Heart right ventricle (tissue), 16 donors: Measurements from ENCODE around the gene DVL2. TPM values are rescaled to one million over a fixed set of nuclear protein-coding genes. Genes with fewer than 3 reads are reported as not detected.

Source experiments
- ATAC-seq, 8 donors: fragments of 200-7000 bp; cut with Tn5 transposase; one replicate each; pipeline ENCODE4 v1.9.1; 2020; ENCODE audit warnings: mild to moderate bottlenecking in 8 of 8, moderate library complexity in 8 of 8, moderate number of reproducible peaks in 1 of 8
- DNase-seq, 2 donors: peaks; one replicate each; pipeline ENCODE4 v3.0.0-alpha.2; 2020
- H3K27ac ChIP-seq, 10 donors: fragments of 200-600 bp; sonication (generic) in 2 of 10; one replicate each; pipeline versions ENCODE4 v1.5.0 to v1.8.0; 2020 to 2022; ENCODE audit warnings: mild to moderate bottlenecking in 3 of 10
- H3K27me3 ChIP-seq, 7 donors: fragments of 200-600 bp; one replicate each; pipeline ENCODE4 v1.8.0; 2021 to 2022; ENCODE audit warnings: mild to moderate bottlenecking in 2 of 7
- H3K36me3 ChIP-seq, 9 donors: fragments of 200-600 bp; sonication (generic) in 1 of 9; one replicate each; pipeline versions ENCODE4 v1.5.0 to v1.8.0; 2020 to 2022; ENCODE audit warnings: mild to moderate bottlenecking in 2 of 9
- H3K4me1 ChIP-seq, 9 donors: fragments of 200-600 bp; sonication (generic) in 1 of 9; one replicate each; pipeline versions ENCODE4 v1.5.0 to v1.8.0; 2020 to 2022; ENCODE audit warnings: mild to moderate bottlenecking in 4 of 9
- H3K4me3 ChIP-seq, 10 donors: fragments of 200-600 bp; sonication (generic) in 2 of 10; one replicate each; pipeline versions ENCODE4 v1.5.0 to v1.8.0; 2020 to 2022; ENCODE audit warnings: mild to moderate bottlenecking in 7 of 10, moderate library complexity in 2 of 10
- H3K9me3 ChIP-seq, 11 donors: fragments of 200-600 bp in 10 of 11; sonication (generic) in 2 of 11; one replicate each; pipeline versions ENCODE4 v1.5.0 to v1.8.0; 2013 to 2022; ENCODE audit warnings: mild to moderate bottlenecking in 2 of 11, control low read depth in 1 of 11, moderate library complexity in 1 of 11
- WGBS, 2 donors: extraction: QIAGEN DNeasy Blood & Tissue Kit; methylation state at CpG; one replicate each; pipeline ENCODE4 v1.1.7; 2013; ENCODE audit warnings: inconsistent platforms in 1 of 2; 5-methylcytosine and 5-hydroxymethylcytosine counted together
- intact Hi-C, 10 donors: fragments of 100-400 bp; cut with DNase I; formaldehyde crosslinking; loops; one replicate each; pipeline versions ENCODE4 v1.11.1 to v1.14.2; 2022
- polyA plus RNA-seq, 2 donors: library from polyadenylated mRNA; stranded (reverse); fragments of 200-250 nt; gene quantifications; one replicate each; pipeline ENCODE4 v1.2.3, GENCODE V29; 2013
- total RNA-seq, 10 donors: library from RNA; stranded (reverse); fragmentation: NEBNext Ultra II Directional in 3 of 10; extraction: Animal tissue kit (Norgen Biotek cat#: 25700) in 3 of 10; gene quantifications; one replicate each; pipeline versions ENCODE4 v1.2.1 to v1.2.4, GENCODE V29; 2021 to 2023
- TF ChIP-seq, protein P1 (sequence below), 9 donors: fragments of 200-600 bp; sonication (generic) in 2 of 9; IDR thresholded peaks; one replicate each; pipeline versions ENCODE4 v1.5.0 to v1.8.0; 2021 to 2022; ENCODE audit warnings: antibody characterized with exemption in 9 of 9, mild to moderate bottlenecking in 5 of 9, moderate library complexity in 1 of 9
- donor health status: Arrhythmogenic right ventricular cardiomyopathy.
- donor health status: ischemic (EF 13 %, LVEDD 7.1; RV severe dilation, severe dysfunction).
- donor health status: healthy with polysubstance abuse.
- donor health status: DM: no; HTN: yes; CAD: no.
- donor health status: DM: no; HTN: no; CAD: no.
- donor health status: ischemic (EF 25% LVEDD 6.9; RV normal size, moderate dysfunction).
- donor health status: ischemic (EF 25% LVEDD 5.7; RV mildly dilated, moderate dysfunction).
- donor health status: healthy.
- donor health status: DM: yes; HTN: yes; CAD: no.
- donor health status: Ischemic cardiomyopathy.
- donor health status: ischemic (EF 35%, LVEDD 5.7; RV mildly dilated, moderate dysfunction).
- donor health status: nonischemic (EF 11% LVEDD 7.7; RV severe dilation, severe dysfunction).
- donor health status: DM: yes; HTN: yes; CAD: no.
- donor health status: PGD.
- donor health status: ischemic (EF 29% LVEDD 5.4; RV normal size, mild dysfunction).
- donor health status: nonischemic (EF 23%, LVEDD 6.1; RV moderate dilation, normal function).

The DVL2 gene
- total and polyA plus RNA-seq, 12 donors: 10.0 to 25.6 (median 18.0) TPM

GRCh38 chr17:7219812-7220592, 14.3 kb downstream of the DVL2 start, which contains the start of the genes ACADVL and DLG4:
Gene ACADVL (plus strand): TSS chr17:7219938. CDS start chr17:7219985, 47 bp downstream.
Gene DLG4 (minus strand): TSS chr17:7219836.
- WGBS, 2 donors: 0% methylated on average over 55 to 63 of the region's 63 CpGs
- TF ChIP-seq, protein P1, sequence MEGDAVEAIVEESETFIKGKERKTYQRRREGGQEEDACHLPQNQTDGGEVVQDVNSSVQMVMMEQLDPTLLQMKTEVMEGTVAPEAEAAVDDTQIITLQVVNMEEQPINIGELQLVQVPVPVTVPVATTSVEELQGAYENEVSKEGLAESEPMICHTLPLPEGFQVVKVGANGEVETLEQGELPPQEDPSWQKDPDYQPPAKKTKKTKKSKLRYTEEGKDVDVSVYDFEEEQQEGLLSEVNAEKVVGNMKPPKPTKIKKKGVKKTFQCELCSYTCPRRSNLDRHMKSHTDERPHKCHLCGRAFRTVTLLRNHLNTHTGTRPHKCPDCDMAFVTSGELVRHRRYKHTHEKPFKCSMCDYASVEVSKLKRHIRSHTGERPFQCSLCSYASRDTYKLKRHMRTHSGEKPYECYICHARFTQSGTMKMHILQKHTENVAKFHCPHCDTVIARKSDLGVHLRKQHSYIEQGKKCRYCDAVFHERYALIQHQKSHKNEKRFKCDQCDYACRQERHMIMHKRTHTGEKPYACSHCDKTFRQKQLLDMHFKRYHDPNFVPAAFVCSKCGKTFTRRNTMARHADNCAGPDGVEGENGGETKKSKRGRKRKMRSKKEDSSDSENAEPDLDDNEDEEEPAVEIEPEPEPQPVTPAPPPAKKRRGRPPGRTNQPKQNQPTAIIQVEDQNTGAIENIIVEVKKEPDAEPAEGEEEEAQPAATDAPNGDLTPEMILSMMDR (IDR thresholded peaks at IDR 0.05): no peak
- Histone ChIP-seq H3K27ac (peak within 1 kb of the TSS; percentile 91 to 100 (median 98)), H3K9me3 (no peaks in the 10 kb centered on the region), H3K36me3 (peaks cover 0 to 43% (median 11%) of the 10 kb centered on the region in 9 donors), H3K4me1 (peaks cover 16 to 86% (median 60%) of the 10 kb centered on the region in 9 donors), H3K27me3 (no peaks in the 10 kb centered on the region), H3K4me3 (peak within 1 kb of the TSS; percentile 63 to 99 (median 88))
- DNase-seq: peak; percentile 91 to 94
- intact Hi-C loops: loop anchor here in 1 of 10 donors (2.0 kb wide), 1 partner anchor 19 kb away; the partner anchor contains the start of gene PHF23
- peak; percentile 82 to 89 (median 86) for ATAC-seq

DNA sequence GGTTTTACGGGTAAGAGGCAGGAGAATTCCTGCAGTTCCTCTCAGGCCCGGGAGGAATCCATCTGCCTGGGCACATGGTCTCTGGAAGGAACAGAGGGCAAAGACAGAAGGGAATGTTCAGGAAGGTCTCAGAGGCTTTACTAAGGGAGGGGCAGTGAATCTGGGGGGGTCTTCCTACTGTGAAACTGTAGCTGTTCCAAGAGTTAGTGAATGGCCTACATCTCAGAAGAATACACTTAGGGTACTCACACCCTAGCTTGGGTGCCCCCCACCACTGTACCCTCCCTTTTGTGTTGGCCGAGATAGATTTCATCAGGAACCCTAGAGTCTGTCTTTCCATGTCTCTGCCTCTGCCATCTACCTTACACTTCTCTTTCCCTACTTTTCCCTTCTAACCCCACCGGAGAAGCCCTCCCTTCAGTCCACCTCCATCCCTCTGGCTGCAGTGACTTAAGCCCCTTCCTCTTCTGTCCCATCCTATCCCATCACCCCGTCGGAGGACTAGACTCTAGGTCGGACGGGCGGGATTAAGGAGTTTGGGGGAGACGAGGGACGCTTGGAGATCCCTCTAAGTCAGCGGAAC, 15.0 kb downstream of the DVL2 start:
- peak overlapping the region; percentile 91 to 100 (median 98) for H3K27ac ChIP-seq
- no peaks in the 10 kb centered on the region for H3K9me3 ChIP-seq
- TF ChIP-seq, protein P1 (IDR thresholded peaks at IDR 0.05): no peak
- H3K4me1 ChIP-seq: peaks cover 16 to 80% (median 63%) of the 10 kb centered on the region in 9 donors
- H3K36me3 ChIP-seq: peaks cover 0 to 36% (median 9%) of the 10 kb centered on the region in 9 donors
- intact Hi-C loops: loop anchor here in 1 of 10 donors (2.0 kb wide), 1 partner anchor 19 kb away; the partner anchor contains the start of gene PHF23
- DNase-seq: no peak
- no peak for ATAC-seq
- peak overlapping the region; percentile 63 to 99 (median 88) for H3K4me3 ChIP-seq
- WGBS, 2 donors: 18 to 19% methylated on average over 12 of the region's 12 CpGs
- H3K27me3 ChIP-seq: no peaks in the 10 kb centered on the region

GRCh38 chr17:7218758-7219157, 15.6 kb downstream of the DVL2 start:
- ATAC-seq: no peak
- WGBS, 2 donors: 63 to 65% methylated on average over 6 of the region's 6 CpGs
- TF ChIP-seq, protein P1 (IDR thresholded peaks at IDR 0.05): no peak
- H3K36me3 ChIP-seq: peaks cover 0 to 31% (median 4%) of the 10 kb centered on the region in 9 donors
- intact Hi-C loops: loop anchor here in 1 of 10 donors (2.0 kb wide), 1 partner anchor 20 kb away; the partner anchor contains the start of gene PHF23
- H3K4me3 ChIP-seq: no peak overlapping the region
- H3K9me3 ChIP-seq: no peaks in the 10 kb centered on the region
- DNase-seq: no peak
- H3K27me3 ChIP-seq: no peaks in the 10 kb centered on the region
- peak overlapping the region in 8 of 10 donors; percentile 67 to 100 (median 98) for H3K27ac ChIP-seq
- H3K4me1 ChIP-seq: peaks cover 19 to 78% (median 65%) of the 10 kb centered on the region in 9 donors

GRCh38 chr17:7218166-7218565, 16.2 kb downstream of the DVL2 start:
- intact Hi-C loops: loop anchor here in 1 of 10 donors (2.0 kb wide), 1 partner anchor 21 kb away; the partner anchor contains the start of gene PHF23
- WGBS, 2 donors: 53 to 62% methylated on average over 6 of the region's 6 CpGs
- Histone ChIP-seq H3K27ac (peak overlapping the region in 9 of 10 donors; percentile 36 to 98 (median 74)), H3K4me1 (peaks cover 20 to 77% (median 67%) of the 10 kb centered on the region in 9 donors), H3K4me3 (peak overlapping the region in 9 of 10 donors; percentile 29 to 60 (median 52)), H3K9me3 (no peaks in the 10 kb centered on the region), H3K36me3 (peaks cover 0 to 25% (median 0%) of the 10 kb centered on the region in 9 donors), H3K27me3 (no peaks in the 10 kb centered on the region)
- ATAC-seq: no peak
- TF ChIP-seq, protein P1 (IDR thresholded peaks at IDR 0.05): no peak
- DNase-seq: no peak
